AG04449 (cell line): ENCODE data around the gene UBE2L6.
A peak's percentile ranks its signal among the peaks of the same experiment; 100 is the strongest.

ENCODE experiments used
- CTCF ChIA-PET: fragments of 350-600 bp; formaldehyde crosslinking; extraction: SDS; loops from one replicate; lab custom pipeline; 2021; ENCODE audit warnings: antibody characterized with exemption; lab: Yijun Ruan, JAX
- POLR2A ChIA-PET: fragments of 400-600, 350-600 bp; formaldehyde crosslinking; extraction: SDS; loops from one replicate; lab custom pipeline; 2020; ENCODE audit warnings: antibody characterized with exemption, inconsistent platforms; lab: Yijun Ruan, JAX
- DNase-seq: peaks from one replicate; pipeline ENCODE4 v3.0.0-alpha.2; 2010; ENCODE audit warnings: low read depth, low spot score
- H3K4me3 ChIP-seq: 2 replicates; pipeline ENCODE4 v1.5.1; 2011; ENCODE audit warnings: low read depth, mild to moderate bottlenecking, control low read depth, low read length
- CTCF ChIP-seq: IDR thresholded peaks from one replicate; pipeline ENCODE4 v1.5.1; 2011; ENCODE audit warnings: mild to moderate bottlenecking, moderate library complexity, low read length, control low read depth, inconsistent platforms; ENCODE audit not compliant: insufficient read depth; ENCODE audit errors: missing control alignments

Gene UBE2L6

GRCh38 chr11:57521116-57521515, 46.4 kb downstream of the UBE2L6 start:
- ChIA-PET POLR2A (interaction anchor here (0.7 kb wide), 1 partner anchor 28 kb away, joined by 4 read pairs; no protein-coding TSS in a partner anchor), CTCF (interaction anchor here (1.0 to 18.1 kb wide), 5 partner anchors 8 to 64 kb away, joined by 3 to 421 read pairs (median 8); no protein-coding TSS in a partner anchor)
- no peak for DNase-seq
- no peak for TF ChIP-seq CTCF
- no peak overlapping the region for H3K4me3 ChIP-seq

- peak overlapping the region; percentile 85 for H3K4me3 ChIP-seq
- CTCF ChIA-PET = interaction anchor here (1.3 to 18.1 kb wide), 13 partner anchors 8 to 170 kb away, joined by 3 to 421 read pairs (median 9); partner anchors contain the start of genes RTN4RL2, TIMM10 and UBE2L6
- TF ChIP-seq CTCF = no peak
- DNase-seq = no peak
- POLR2A ChIA-PET = interaction anchor here (0.7 to 2.5 kb wide), 5 partner anchors 9 to 124 kb away, joined by 4 to 5 read pairs (median 4); no protein-coding TSS in a partner anchor
Observed at GRCh38 chr11:57516061-57516443, 51.4 kb downstream of the UBE2L6 start.

- DNase-seq = no peak
- H3K4me3 ChIP-seq = peak within 1 kb of the TSS; percentile 85
- TF ChIP-seq CTCF = peak; percentile 0
- POLR2A ChIA-PET = interaction anchor here (0.7 to 2.5 kb wide), 5 partner anchors 10 to 124 kb away, joined by 4 to 5 read pairs (median 4); no protein-coding TSS in a partner anchor
- CTCF ChIA-PET = interaction anchor here (1.0 to 18.1 kb wide), 14 partner anchors 9 to 170 kb away, joined by 3 to 421 read pairs (median 8); partner anchors contain the start of genes RTN4RL2, TIMM10 and UBE2L6
Observed at GRCh38 chr11:57515332-57516060, 52.0 kb downstream of the UBE2L6 start, which contains the start of gene SLC43A1. Gene SLC43A1, minus strand, starts transcription at chr11:57515702. Its CDS starts 1,591 bp downstream, at chr11:57514111.

GRCh38 chr11:57514538-57515331, 52.7 kb downstream of the UBE2L6 start:
- POLR2A ChIA-PET = interaction anchor here (0.6 to 2.5 kb wide), 5 partner anchors 11 to 169 kb away, joined by 3 to 5 read pairs (median 4); no protein-coding TSS in a partner anchor
- DNase-seq = no peak
- no peak for TF ChIP-seq CTCF

GRCh38 chr11:57513911-57514537, 53.4 kb downstream of the UBE2L6 start:
- POLR2A ChIA-PET = interaction anchor here (0.6 to 0.8 kb wide), 2 partner anchors 31 to 168 kb away, joined by 3 read pairs; no protein-coding TSS in a partner anchor
- H3K4me3 ChIP-seq = peak overlapping the region; percentile 85
- CTCF ChIA-PET = interaction anchor here (1.1 to 18.1 kb wide), 10 partner anchors 10 to 130 kb away, joined by 4 to 421 read pairs (median 8); partner anchors contain the start of genes RTN4RL2, TIMM10 and UBE2L6
- DNase-seq = no peak
- TF ChIP-seq CTCF = no peak

More at GRCh38 chr11:57514538-57515331, 52.7 kb downstream of the UBE2L6 start:
- CTCF ChIA-PET = interaction anchor here (1.0 to 18.1 kb wide), 14 partner anchors 10 to 169 kb away, joined by 3 to 421 read pairs (median 8); partner anchors contain the start of genes RTN4RL2, TIMM10 and UBE2L6
- H3K4me3 ChIP-seq = peak overlapping the region; percentile 85
